GM19238 (cell line): ENCODE measurements around the gene PRR15.
A peak's percentile ranks its signal among the peaks of the same experiment; 100 is the strongest.

Source experiments
- DNase-seq: peaks from one replicate; pipeline ENCODE4 v3.0.0; 2011; ENCODE audit warnings: low spot score; ENCODE audit not compliant: insufficient read length

PRR15 gene

GRCh38 chr7:29569648-29570047 lies 6.0 kb downstream of the PRR15 start:
- DNase-seq = no peak

- no peak for DNase-seq
Measured at GRCh38 chr7:29572558-29572957, 8.9 kb downstream of the PRR15 start.

GRCh38 chr7:29573567-29573966 lies 9.9 kb downstream of the PRR15 start:
- DNase-seq = no peak

- no peak for DNase-seq
Measured at GRCh38 chr7:29574659-29575058, 11.0 kb downstream of the PRR15 start.

- no peak for DNase-seq
Measured at GRCh38 chr7:29587195-29587808, 23.7 kb downstream of the PRR15 start.

- DNase-seq = no peak
Measured at GRCh38 chr7:29588212-29588611, 24.6 kb downstream of the PRR15 start.

GRCh38 chr7:29588900-29589696 lies 25.5 kb downstream of the PRR15 start:
- peak; percentile 17 for DNase-seq

- no peak for DNase-seq
Measured at GRCh38 chr7:29592866-29593265, 29.2 kb downstream of the PRR15 start.

- DNase-seq = no peak
Measured at GRCh38 chr7:29593459-29593858, 29.8 kb downstream of the PRR15 start.

GRCh38 chr7:29596593-29597178 lies 33.1 kb downstream of the PRR15 start:
- DNase-seq = no peak

GRCh38 chr7:29597266-29597665 lies 33.6 kb downstream of the PRR15 start:
- DNase-seq = no peak

GRCh38 chr7:29598137-29598536 lies 34.5 kb downstream of the PRR15 start:
- DNase-seq = no peak

- DNase-seq = no peak
Measured at GRCh38 chr7:29598613-29599012, 35.0 kb downstream of the PRR15 start.

GRCh38 chr7:29599026-29599425 lies 35.4 kb downstream of the PRR15 start:
- DNase-seq = no peak

- DNase-seq = no peak
Measured at GRCh38 chr7:29600661-29601060, 37.0 kb downstream of the PRR15 start.

- DNase-seq = no peak
Measured at GRCh38 chr7:29604052-29604451, 40.4 kb downstream of the PRR15 start.

- no peak for DNase-seq
Measured at GRCh38 chr7:29604702-29605101, 41.1 kb downstream of the PRR15 start.

- DNase-seq = no peak
Measured at GRCh38 chr7:29605671-29606070, 42.0 kb downstream of the PRR15 start.

GRCh38 chr7:29606287-29606721 lies 42.7 kb downstream of the PRR15 start:
- no peak for DNase-seq

- DNase-seq = no peak
Measured at GRCh38 chr7:29606830-29607229, 43.2 kb downstream of the PRR15 start.

- no peak for DNase-seq
Measured at GRCh38 chr7:29607259-29607658, 43.6 kb downstream of the PRR15 start.

- no peak for DNase-seq
Measured at GRCh38 chr7:29607889-29608288, 44.3 kb downstream of the PRR15 start.
